GM23338 (cell line): ENCODE measurements around the gene C1QTNF8. TPM values are rescaled to one million over a fixed set of nuclear protein-coding genes. Genes with fewer than 3 reads are reported as not detected.

Experiments used
- ATAC-seq: fragments of 200-7000 bp; cut with Tn5 transposase; 3 replicates; pipeline ENCODE4 v1.9.1; 2020
- DNase-seq: peaks from one replicate; pipeline ENCODE4 v3.0.0-alpha.2; 2015; ENCODE audit warnings: low spot score
- H2AFZ ChIP-seq: fragments of 200-600 bp; sonication (generic); 2 replicates; pipeline ENCODE4 v1.8.0; 2016; ENCODE audit warnings: antibody characterized with exemption, mild to moderate bottlenecking, moderate library complexity
- H3F3A ChIP-seq: fragments of 200-600 bp; sonication (generic); replicated peaks from 2 replicates; pipeline ENCODE4 v1.8.0; 2017; ENCODE audit warnings: antibody characterized with exemption, mixed run types, low read depth
- H3K27ac ChIP-seq: fragments of 200-600 bp; sonication (generic); 2 replicates; pipeline ENCODE4 v1.6.1; 2016; ENCODE audit warnings: low read depth
- H3K27me3 ChIP-seq: fragments of 200-600 bp; sonication (generic); 2 replicates; pipeline ENCODE4 v1.8.0; 2016; ENCODE audit warnings: mild to moderate bottlenecking, mixed run types, moderate library complexity; ENCODE audit not compliant: insufficient read depth
- H3K36me3 ChIP-seq: fragments of 200-600 bp; sonication (generic); 2 replicates; pipeline ENCODE4 v1.8.0; 2016; ENCODE audit warnings: mild to moderate bottlenecking; ENCODE audit not compliant: insufficient read depth
- H3K4me1 ChIP-seq: fragments of 200-600 bp; sonication (generic); 2 replicates; pipeline ENCODE4 v1.8.0; 2016; ENCODE audit warnings: mild to moderate bottlenecking, moderate library complexity; ENCODE audit not compliant: insufficient read depth
- H3K4me2 ChIP-seq: fragments of 200-600 bp; sonication (generic); 2 replicates; pipeline ENCODE4 v1.7.1; 2017; ENCODE audit warnings: mixed run types
- H3K4me3 ChIP-seq: fragments of 200-600 bp; sonication (generic); 2 replicates; pipeline ENCODE4 v1.6.1; 2016; ENCODE audit warnings: mixed run types
- H3K79me2 ChIP-seq: fragments of 200-600 bp; sonication (generic); replicated peaks from 2 replicates; pipeline ENCODE4 v1.8.0; 2017; ENCODE audit warnings: mild to moderate bottlenecking; ENCODE audit not compliant: insufficient read depth
- H3K9me2 ChIP-seq: fragments of 200-600 bp; sonication (generic); 2 replicates; pipeline ENCODE4 v1.8.0; 2017; ENCODE audit not compliant: insufficient read depth
- H4K20me1 ChIP-seq: fragments of 200-600 bp; sonication (generic); replicated peaks from 2 replicates; pipeline ENCODE4 v1.8.0; 2017; ENCODE audit warnings: mild to moderate bottlenecking; ENCODE audit not compliant: insufficient read depth
- H3K27ac Mint-ChIP-seq: 2 replicates; pipeline ENCODE4 v1.8.0; 2020; ENCODE audit warnings: inconsistent platforms, mild to moderate bottlenecking, moderate library complexity, mixed read lengths
- H3K27me3 Mint-ChIP-seq: 3 replicates; pipeline ENCODE4 v1.8.0; 2022; ENCODE audit warnings: low read depth, mild to moderate bottlenecking, moderate library complexity, mixed read lengths, inconsistent platforms; ENCODE audit not compliant: insufficient read depth, poor library complexity
- H3K36me3 Mint-ChIP-seq: 3 replicates; pipeline ENCODE4 v1.8.0; 2021; ENCODE audit warnings: low read depth, mild to moderate bottlenecking, inconsistent platforms, moderate library complexity, mixed read lengths
- H3K4me1 Mint-ChIP-seq: 3 replicates; pipeline ENCODE4 v1.8.0; 2020; ENCODE audit warnings: mild to moderate bottlenecking, inconsistent platforms, mixed read lengths
- H3K4me3 Mint-ChIP-seq: 3 replicates; pipeline ENCODE4 v1.8.0; 2021; ENCODE audit warnings: moderate library complexity, mild to moderate bottlenecking, inconsistent platforms, mixed read lengths
- H3K9me3 Mint-ChIP-seq: 3 replicates; pipeline ENCODE4 v1.8.0; 2020; ENCODE audit warnings: moderate library complexity, mild to moderate bottlenecking, inconsistent platforms, mixed read lengths
- CREB1 ChIP-seq: fragments of 250-450 bp; sonication (Bioruptor Pico); IDR thresholded peaks from 2 replicates; pipeline ENCODE4 v1.5.0; 2020; ENCODE audit warnings: low read depth, mild to moderate bottlenecking, moderate library complexity
- CTCF ChIP-seq, 2 experiments: fragments of 200-600 bp in 1 of 2; sonication (generic) in 1 of 2; conservative IDR thresholded peaks; 2 replicates each; pipeline versions ENCODE4 v1.5.1 to v1.6.1; 2016 to 2017; ENCODE audit warnings: antibody characterized with exemption in 2 of 2, low read depth in 2 of 2, mild to moderate bottlenecking in 2 of 2, moderate library complexity in 1 of 2
- EZH2phosphoT487 ChIP-seq: fragments of 200-600 bp; sonication (generic); IDR thresholded peaks from one replicate; pipeline ENCODE4 v1.8.1; 2018; ENCODE audit warnings: antibody characterized with exemption; ENCODE audit not compliant: unreplicated experiment
- JUNB ChIP-seq: IDR thresholded peaks from one replicate; pipeline ENCODE4 v1.6.1; 2016; ENCODE audit warnings: antibody characterized with exemption; ENCODE audit not compliant: unreplicated experiment
- NANOG ChIP-seq: IDR thresholded peaks from 2 replicates; pipeline ENCODE4 v1.6.1; 2016; ENCODE audit warnings: antibody characterized with exemption, borderline replicate concordance
- POLR2AphosphoS5 ChIP-seq: IDR thresholded peaks from 2 replicates; pipeline ENCODE4 v1.6.1; 2016; ENCODE audit warnings: antibody characterized with exemption, low read depth
- REST ChIP-seq: IDR thresholded peaks from one replicate; pipeline ENCODE4 v1.6.1; 2018; ENCODE audit warnings: antibody characterized with exemption; ENCODE audit not compliant: unreplicated experiment
- ZNF114 ChIP-seq: fragments of 250-450 bp; sonication (Bioruptor Pico); IDR thresholded peaks from 2 replicates; pipeline ENCODE4 v1.5.0; 2020; ENCODE audit warnings: mild to moderate bottlenecking, moderate library complexity
- ZNF331 ChIP-seq: fragments of 250-450 bp; sonication (Bioruptor Pico); IDR thresholded peaks from 2 replicates; pipeline ENCODE4 v1.5.0; 2020; ENCODE audit warnings: low read depth, mild to moderate bottlenecking, moderate library complexity
- polyA plus RNA-seq: library from polyadenylated mRNA; unstranded; fragments of >200 nt; fragmentation: Nextera tagmentation; extraction: Ambion mirVana; gene quantifications from 2 replicates; pipeline ENCODE4 v1.2.1, GENCODE V29; 2016
- total RNA-seq: library from RNA; depleted of rRNA; stranded (reverse); fragments of >200 nt; shearing (Covaris generic); gene quantifications from 2 replicates; pipeline ENCODE4 v1.2.3, GENCODE V29; 2014
- TF ChIP-seq, protein P1 (sequence below): IDR thresholded peaks from 2 replicates; pipeline ENCODE4 v1.6.1; 2016; ENCODE audit warnings: antibody characterized with exemption
- TF ChIP-seq, protein P2 (sequence below): fragments of 250-450 bp; sonication (Bioruptor Pico); IDR thresholded peaks from 2 replicates; pipeline ENCODE4 v1.5.0; 2020; ENCODE audit warnings: mild to moderate bottlenecking, moderate library complexity

C1QTNF8 gene
- total and polyA plus RNA-seq, 2 experiments from 2014 or later = not detected

- TF ChIP-seq, protein P1, sequence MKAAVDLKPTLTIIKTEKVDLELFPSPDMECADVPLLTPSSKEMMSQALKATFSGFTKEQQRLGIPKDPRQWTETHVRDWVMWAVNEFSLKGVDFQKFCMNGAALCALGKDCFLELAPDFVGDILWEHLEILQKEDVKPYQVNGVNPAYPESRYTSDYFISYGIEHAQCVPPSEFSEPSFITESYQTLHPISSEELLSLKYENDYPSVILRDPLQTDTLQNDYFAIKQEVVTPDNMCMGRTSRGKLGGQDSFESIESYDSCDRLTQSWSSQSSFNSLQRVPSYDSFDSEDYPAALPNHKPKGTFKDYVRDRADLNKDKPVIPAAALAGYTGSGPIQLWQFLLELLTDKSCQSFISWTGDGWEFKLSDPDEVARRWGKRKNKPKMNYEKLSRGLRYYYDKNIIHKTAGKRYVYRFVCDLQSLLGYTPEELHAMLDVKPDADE = no peak
- TF ChIP-seq ZNF331 (CRISPR knock-in tag) (no peak), REST (no peak), CTCF (conservative IDR thresholded peaks at IDR 0.05; ENCODE audit: low read depth in 2 of 2) (no peak), POLR2AphosphoS5 (no peak), ZNF114 (CRISPR knock-in tag) (no peak)
Observed at GRCh38 chr16:1124795-1125194, 28.8 kb upstream of the C1QTNF8 start (continued).

DNA sequence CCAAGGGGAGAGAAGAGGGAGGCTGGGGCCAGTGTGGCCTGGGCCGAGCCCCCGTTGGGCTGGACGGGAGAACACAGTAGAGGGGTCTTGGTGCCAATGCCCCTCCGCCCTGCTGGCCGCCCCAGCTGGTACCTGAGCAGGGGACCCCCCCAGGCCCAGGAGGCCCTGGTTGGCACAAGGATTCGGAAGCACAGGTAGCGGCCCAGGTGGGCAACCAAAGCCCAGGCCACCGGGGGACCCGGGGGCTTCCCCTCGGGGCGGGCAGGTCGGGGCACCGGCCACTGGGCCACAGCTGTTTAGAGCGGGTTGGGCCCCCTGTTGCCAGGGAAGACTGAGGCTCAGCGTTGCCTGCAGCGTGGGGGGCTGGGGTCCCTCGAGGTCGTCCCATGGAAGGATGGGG lies 28.2 kb upstream of the C1QTNF8 start:
- no peaks in the 10 kb centered on the region for H3K4me1 ChIP-seq
- TF ChIP-seq, protein P2, sequence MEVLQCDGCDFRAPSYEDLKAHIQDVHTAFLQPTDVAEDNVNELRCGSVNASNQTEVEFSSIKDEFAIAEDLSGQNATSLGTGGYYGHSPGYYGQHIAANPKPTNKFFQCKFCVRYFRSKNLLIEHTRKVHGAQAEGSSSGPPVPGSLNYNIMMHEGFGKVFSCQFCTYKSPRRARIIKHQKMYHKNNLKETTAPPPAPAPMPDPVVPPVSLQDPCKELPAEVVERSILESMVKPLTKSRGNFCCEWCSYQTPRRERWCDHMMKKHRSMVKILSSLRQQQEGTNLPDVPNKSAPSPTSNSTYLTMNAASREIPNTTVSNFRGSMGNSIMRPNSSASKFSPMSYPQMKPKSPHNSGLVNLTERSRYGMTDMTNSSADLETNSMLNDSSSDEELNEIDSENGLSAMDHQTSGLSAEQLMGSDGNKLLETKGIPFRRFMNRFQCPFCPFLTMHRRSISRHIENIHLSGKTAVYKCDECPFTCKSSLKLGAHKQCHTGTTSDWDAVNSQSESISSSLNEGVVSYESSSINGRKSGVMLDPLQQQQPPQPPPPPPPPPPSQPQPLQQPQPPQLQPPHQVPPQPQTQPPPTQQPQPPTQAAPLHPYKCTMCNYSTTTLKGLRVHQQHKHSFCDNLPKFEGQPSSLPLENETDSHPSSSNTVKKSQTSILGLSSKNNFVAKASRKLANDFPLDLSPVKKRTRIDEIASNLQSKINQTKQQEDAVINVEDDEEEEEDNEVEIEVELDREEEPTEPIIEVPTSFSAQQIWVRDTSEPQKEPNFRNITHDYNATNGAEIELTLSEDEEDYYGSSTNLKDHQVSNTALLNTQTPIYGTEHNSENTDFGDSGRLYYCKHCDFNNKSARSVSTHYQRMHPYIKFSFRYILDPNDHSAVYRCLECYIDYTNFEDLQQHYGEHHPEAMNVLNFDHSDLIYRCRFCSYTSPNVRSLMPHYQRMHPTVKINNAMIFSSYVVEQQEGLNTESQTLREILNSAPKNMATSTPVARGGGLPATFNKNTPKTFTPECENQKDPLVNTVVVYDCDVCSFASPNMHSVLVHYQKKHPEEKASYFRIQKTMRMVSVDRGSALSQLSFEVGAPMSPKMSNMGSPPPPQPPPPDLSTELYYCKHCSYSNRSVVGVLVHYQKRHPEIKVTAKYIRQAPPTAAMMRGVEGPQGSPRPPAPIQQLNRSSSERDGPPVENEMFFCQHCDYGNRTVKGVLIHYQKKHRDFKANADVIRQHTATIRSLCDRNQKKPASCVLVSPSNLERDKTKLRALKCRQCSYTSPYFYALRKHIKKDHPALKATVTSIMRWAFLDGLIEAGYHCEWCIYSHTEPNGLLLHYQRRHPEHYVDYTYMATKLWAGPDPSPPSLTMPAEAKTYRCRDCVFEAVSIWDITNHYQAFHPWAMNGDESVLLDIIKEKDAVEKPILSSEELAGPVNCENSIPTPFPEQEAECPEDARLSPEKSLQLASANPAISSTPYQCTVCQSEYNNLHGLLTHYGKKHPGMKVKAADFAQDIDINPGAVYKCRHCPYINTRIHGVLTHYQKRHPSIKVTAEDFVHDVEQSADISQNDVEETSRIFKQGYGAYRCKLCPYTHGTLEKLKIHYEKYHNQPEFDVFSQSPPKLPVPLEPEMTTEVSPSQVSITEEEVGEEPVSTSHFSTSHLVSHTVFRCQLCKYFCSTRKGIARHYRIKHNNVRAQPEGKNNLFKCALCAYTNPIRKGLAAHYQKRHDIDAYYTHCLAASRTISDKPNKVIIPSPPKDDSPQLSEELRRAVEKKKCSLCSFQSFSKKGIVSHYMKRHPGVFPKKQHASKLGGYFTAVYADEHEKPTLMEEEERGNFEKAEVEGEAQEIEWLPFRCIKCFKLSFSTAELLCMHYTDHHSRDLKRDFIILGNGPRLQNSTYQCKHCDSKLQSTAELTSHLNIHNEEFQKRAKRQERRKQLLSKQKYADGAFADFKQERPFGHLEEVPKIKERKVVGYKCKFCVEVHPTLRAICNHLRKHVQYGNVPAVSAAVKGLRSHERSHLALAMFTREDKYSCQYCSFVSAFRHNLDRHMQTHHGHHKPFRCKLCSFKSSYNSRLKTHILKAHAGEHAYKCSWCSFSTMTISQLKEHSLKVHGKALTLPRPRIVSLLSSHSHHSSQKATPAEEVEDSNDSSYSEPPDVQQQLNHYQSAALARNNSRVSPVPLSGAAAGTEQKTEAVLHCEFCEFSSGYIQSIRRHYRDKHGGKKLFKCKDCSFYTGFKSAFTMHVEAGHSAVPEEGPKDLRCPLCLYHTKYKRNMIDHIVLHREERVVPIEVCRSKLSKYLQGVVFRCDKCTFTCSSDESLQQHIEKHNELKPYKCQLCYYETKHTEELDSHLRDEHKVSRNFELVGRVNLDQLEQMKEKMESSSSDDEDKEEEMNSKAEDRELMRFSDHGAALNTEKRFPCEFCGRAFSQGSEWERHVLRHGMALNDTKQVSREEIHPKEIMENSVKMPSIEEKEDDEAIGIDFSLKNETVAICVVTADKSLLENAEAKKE (CRISPR knock-in tag) = no peak
- no peak for TF ChIP-seq CREB1
- TF ChIP-seq JUNB = no peak
- TF ChIP-seq, protein P1 = no peak
- TF ChIP-seq ZNF114 (CRISPR knock-in tag) = no peak
- no peak for TF ChIP-seq POLR2AphosphoS5
- no peak for TF ChIP-seq EZH2phosphoT487
- no peak for TF ChIP-seq NANOG
- no peaks in the 10 kb centered on the region for H3K9me3 Mint-ChIP-seq
- no peaks in the 10 kb centered on the region for H3K36me3 Mint-ChIP-seq
- H3K4me1 Mint-ChIP-seq = no peaks in the 10 kb centered on the region
- H3K27me3 Mint-ChIP-seq = peaks cover 1% of the 10 kb centered on the region
- no peak overlapping the region for H3K27ac ChIP-seq
- H3F3A ChIP-seq = no peaks in the 10 kb centered on the region
- ATAC-seq (no peak), DNase-seq (no peak)
- no peak overlapping the region for H3K4me3 ChIP-seq
- H3K36me3 ChIP-seq = no peaks in the 10 kb centered on the region
- no peak overlapping the region for H3K27ac Mint-ChIP-seq
- no peak overlapping the region for H3K4me3 Mint-ChIP-seq
- no peaks in the 10 kb centered on the region for H3K27me3 ChIP-seq
- H2AFZ ChIP-seq = no peak overlapping the region
- H4K20me1 ChIP-seq = no peaks in the 10 kb centered on the region
- no peaks in the 10 kb centered on the region for H3K9me2 ChIP-seq
- no peak overlapping the region for H3K4me2 ChIP-seq
- H3K79me2 ChIP-seq = no peaks in the 10 kb centered on the region
